Measurements from ENCODE around the gene RBM24.

GRCh38 chr6:17280552-17281090 lies 540 bp upstream of the RBM24 start:
- TF ChIP-seq ESRRA (IDR thresholded peaks at IDR 0.05; ENCODE audit: low read length) (no peak), POLR2AphosphoS5 (IDR thresholded peaks at IDR 0.05; ENCODE audit: low read length) (no peak), POLR2AphosphoS2 (IDR thresholded peaks at IDR 0.05; ENCODE audit: low read depth, low read length) (no peak), CEBPB (IDR thresholded peaks at IDR 0.05; ENCODE audit: borderline replicate concordance in 1 of 2, low read depth in 2 of 2, low read length in 2 of 2) (no peak), DPF2 (IDR thresholded peaks at IDR 0.05) (no peak)

All from GM12878 (cell line).